HFFc6 (cell line): ENCODE results near the gene ZNF524. TPM values are rescaled to one million over a fixed set of nuclear protein-coding genes. Genes with fewer than 3 reads are reported as not detected.

Experiments used
- DNase-seq: peaks from one replicate; pipeline ENCODE4 v3.0.0-alpha.2; 2018
- H3K27ac Mint-ChIP-seq: 2 replicates; pipeline ENCODE4 v1.8.0; 2020; ENCODE audit warnings: mild to moderate bottlenecking, mixed read lengths
- H3K27me3 Mint-ChIP-seq: 2 replicates; pipeline ENCODE4 v1.8.0; 2021; ENCODE audit warnings: mild to moderate bottlenecking, moderate library complexity, mixed read lengths; ENCODE audit not compliant: insufficient read depth
- H3K36me3 Mint-ChIP-seq: 2 replicates; pipeline ENCODE4 v1.8.0; 2021; ENCODE audit warnings: low read depth, mixed read lengths
- H3K4me1 Mint-ChIP-seq: 2 replicates; pipeline ENCODE4 v1.8.0; 2020; ENCODE audit warnings: low read depth, mixed read lengths
- H3K4me3 Mint-ChIP-seq: 2 replicates; pipeline ENCODE4 v1.8.0; 2020; ENCODE audit warnings: mild to moderate bottlenecking, moderate library complexity, mixed read lengths
- H3K9me3 Mint-ChIP-seq: 2 replicates; pipeline ENCODE4 v1.8.0; 2020; ENCODE audit warnings: mild to moderate bottlenecking, mixed read lengths
- CTCF ChIP-seq: fragments of 200-600 bp; sonication (generic); IDR thresholded peaks from 2 replicates; pipeline ENCODE4 v1.5.0; 2021; ENCODE audit warnings: antibody characterized with exemption, mild to moderate bottlenecking
- total RNA-seq, 6 experiments: library from RNA; stranded (reverse); fragmentation: NEBNext Ultra II Directional; extraction: Animal tissue kit (Norgen Biotek cat#: 25700); gene quantifications; 2 replicates in 1 of 6; 3 replicates in 5 of 6; pipeline ENCODE4 v1.2.3, GENCODE V29; 2021

Gene ZNF524
- total RNA-seq, 6 experiments from 2014 or later: 9.3 to 12.0 (median 10.7) TPM

GRCh38 chr19:55619286-55619685, 19.2 kb downstream of the ZNF524 start:
- peaks cover 34% of the 10 kb centered on the region for H3K36me3 Mint-ChIP-seq
- peak; percentile 13 for DNase-seq
- peaks cover 3% of the 10 kb centered on the region for H3K27me3 Mint-ChIP-seq
- no peak overlapping the region for H3K4me3 Mint-ChIP-seq
- peak overlapping the region; percentile 24; the same call in 1 of the 2 replicates for H3K27ac Mint-ChIP-seq
- 0 out of 2 replicates have a peak, but pooled peaks have one; percentile 15 for TF ChIP-seq CTCF
- H3K9me3 Mint-ChIP-seq: no peaks in the 10 kb centered on the region; the same call in 1 of the 2 replicates
- H3K4me1 Mint-ChIP-seq: peaks cover 24% of the 10 kb centered on the region

- H3K9me3 Mint-ChIP-seq: no peaks in the 10 kb centered on the region; the same call in 1 of the 2 replicates
- TF ChIP-seq CTCF: no peak
- no peak overlapping the region for H3K4me3 Mint-ChIP-seq
- H3K27me3 Mint-ChIP-seq: peaks cover 3% of the 10 kb centered on the region
- peaks cover 31% of the 10 kb centered on the region for H3K4me1 Mint-ChIP-seq
- H3K27ac Mint-ChIP-seq: no peak overlapping the region
- peaks cover 34% of the 10 kb centered on the region for H3K36me3 Mint-ChIP-seq
- no peak for DNase-seq
Observed at GRCh38 chr19:55620410-55621204, 20.5 kb downstream of the ZNF524 start.

- no peak overlapping the region for H3K27ac Mint-ChIP-seq
- no peak for DNase-seq
- no peak overlapping the region for H3K4me3 Mint-ChIP-seq
- peaks cover 3% of the 10 kb centered on the region for H3K27me3 Mint-ChIP-seq
- peaks cover 31% of the 10 kb centered on the region for H3K4me1 Mint-ChIP-seq
- no peak for TF ChIP-seq CTCF
- peaks cover 34% of the 10 kb centered on the region for H3K36me3 Mint-ChIP-seq
- no peaks in the 10 kb centered on the region; the same call in 1 of the 2 replicates for H3K9me3 Mint-ChIP-seq
Observed at GRCh38 chr19:55621205-55621672, 21.2 kb downstream of the ZNF524 start.

GRCh38 chr19:55621673-55622231, 21.7 kb downstream of the ZNF524 start:
- DNase-seq: no peak
- H3K36me3 Mint-ChIP-seq: peaks cover 34% of the 10 kb centered on the region
- peaks cover 3% of the 10 kb centered on the region for H3K27me3 Mint-ChIP-seq
- no peaks in the 10 kb centered on the region; the same call in 1 of the 2 replicates for H3K9me3 Mint-ChIP-seq
- peaks cover 31% of the 10 kb centered on the region for H3K4me1 Mint-ChIP-seq
- H3K27ac Mint-ChIP-seq: no peak overlapping the region
- H3K4me3 Mint-ChIP-seq: no peak overlapping the region
- no peak for TF ChIP-seq CTCF

GRCh38 chr19:55622242-55622969, 22.3 kb downstream of the ZNF524 start:
- peaks cover 31% of the 10 kb centered on the region for H3K4me1 Mint-ChIP-seq
- no peaks in the 10 kb centered on the region; the same call in 1 of the 2 replicates for H3K9me3 Mint-ChIP-seq
- peaks cover 3% of the 10 kb centered on the region for H3K27me3 Mint-ChIP-seq
- no peak overlapping the region for H3K4me3 Mint-ChIP-seq
- no peak for DNase-seq
- peaks cover 31% of the 10 kb centered on the region for H3K36me3 Mint-ChIP-seq
- no peak for TF ChIP-seq CTCF
- H3K27ac Mint-ChIP-seq: no peak overlapping the region
